Measurements from ENCODE around the gene AGL. TPM values are rescaled to one million over a fixed set of nuclear protein-coding genes. Genes with fewer than 3 reads are reported as not detected.

AGL gene
- total and polyA plus RNA-seq, 2 of the 8 experiments (the other 6 are each of a cell fraction or from before 2014, with no cell fraction given): 2.7 to 19.2 TPM

GRCh38 chr1:99943223-99943794, 93.1 kb downstream of the AGL start (continued):
- no peak for TF ChIP-seq CTCF (IDR thresholded peaks at IDR 0.05; ENCODE audit: control extremely low read depth in 1 of 3, insufficient read depth in 1 of 3, low read depth in 1 of 3, low read length in 3 of 3)
